ENCODE data around the gene KLRG1.

- no peak for TF ChIP-seq POLR2A (IDR thresholded peaks at IDR 0.05)
- no peak for TF ChIP-seq CTCF (IDR thresholded peaks at IDR 0.05)
Measured at GRCh38 chr12:9022592-9022991, 33.2 kb downstream of the KLRG1 start.
